HepG2 (cell line): ENCODE results near the gene STK24. TPM values are rescaled to one million over a fixed set of nuclear protein-coding genes. Genes with fewer than 3 reads are reported as not detected.
A peak's percentile ranks its signal among the peaks of the same experiment; 100 is the strongest.

Source experiments
- ASH2L ChIP-seq: fragments of 300-600, 200-600 bp; sonication (generic); IDR thresholded peaks from 2 replicates; pipeline ENCODE4 v1.7.0; 2017; ENCODE audit warnings: low read depth, mild to moderate bottlenecking, moderate library complexity, mixed read lengths, low read length; ENCODE audit not compliant: insufficient read length
- ATF1 ChIP-seq: IDR thresholded peaks from 2 replicates; pipeline ENCODE4 v1.6.1; 2016; ENCODE audit warnings: mild to moderate bottlenecking, control low read depth
- CC2D1A ChIP-seq: sonication (generic); formaldehyde crosslinking; IDR thresholded peaks from 2 replicates; pipeline ENCODE4 v1.8.1; 2023; ENCODE audit warnings: mild to moderate bottlenecking, missing genetic modification reagents
- CENPX ChIP-seq: sonication (generic); formaldehyde crosslinking; IDR thresholded peaks from 2 replicates; pipeline ENCODE4 v1.9.0; 2021; ENCODE audit warnings: mild to moderate bottlenecking, missing genetic modification reagents, moderate library complexity
- DPF2 ChIP-seq: sonication (generic); formaldehyde crosslinking; IDR thresholded peaks from 2 replicates; pipeline ENCODE4 v1.4.0; 2020; ENCODE audit warnings: mild to moderate bottlenecking, low read depth, missing genetic modification reagents, borderline replicate concordance
- GZF1 ChIP-seq: sonication (generic); formaldehyde crosslinking; IDR thresholded peaks from 2 replicates; pipeline ENCODE4 v1.5.1; 2020; ENCODE audit warnings: mild to moderate bottlenecking, missing genetic modification reagents
- KMT2A ChIP-seq: sonication (generic); formaldehyde crosslinking; IDR thresholded peaks from 2 replicates; pipeline ENCODE4 v1.4.0; 2020; ENCODE audit warnings: missing genetic modification reagents
- MAZ ChIP-seq, 2 experiments: sonication (generic) in 1 of 2; formaldehyde crosslinking in 1 of 2; IDR thresholded peaks; 2 replicates each; pipeline versions ENCODE4 v1.5.0 to v1.6.1; 2012 to 2020; ENCODE audit warnings: low read depth in 2 of 2, mild to moderate bottlenecking in 2 of 2, borderline replicate concordance in 1 of 2, improper control_type of control experiment in 1 of 2, low read length in 1 of 2, missing genetic modification reagents in 1 of 2, moderate library complexity in 1 of 2
- NR2C2 ChIP-seq: sonication (generic); formaldehyde crosslinking; IDR thresholded peaks from 2 replicates; pipeline ENCODE4 v1.4.0; 2020; ENCODE audit warnings: missing genetic modification reagents, mild to moderate bottlenecking, moderate library complexity, borderline replicate concordance
- PRMT3 ChIP-seq: sonication (generic); formaldehyde crosslinking; IDR thresholded peaks from 2 replicates; pipeline ENCODE4 v1.8.1; 2022; ENCODE audit warnings: low read depth, mild to moderate bottlenecking, moderate library complexity, missing genetic modification reagents, borderline replicate concordance
- PTBP1 ChIP-seq: fragments of 200-400 bp; formaldehyde crosslinking; IDR thresholded peaks from 2 replicates; pipeline ENCODE4 v1.6.1; 2018; ENCODE audit warnings: low read length, low read depth; ENCODE audit not compliant: poor library complexity, severe bottlenecking
- ZNF619 ChIP-seq: sonication (generic); formaldehyde crosslinking; IDR thresholded peaks from 2 replicates; pipeline ENCODE4 v1.4.0; 2020; ENCODE audit warnings: mild to moderate bottlenecking, missing genetic modification reagents
- ZNF792 ChIP-seq: IDR thresholded peaks from 2 replicates; pipeline ENCODE4 v1.6.1; 2016
- ZSCAN29 ChIP-seq: sonication (generic); formaldehyde crosslinking; conservative IDR thresholded peaks from 2 replicates; pipeline ENCODE4 v1.4.0; 2020; ENCODE audit warnings: mild to moderate bottlenecking, missing genetic modification reagents
- polyA plus RNA-seq, 8 experiments: library from polyadenylated mRNA; depleted of rRNA in 3 of 8; stranded (reverse) in 7 of 8; unstranded in 1 of 8; fragments of >200 nt; fragmentation: Illumina TruSeq in 4 of 8; extraction: Trizol in 4 of 8; gene quantifications; 2 replicates each; pipeline versions ENCODE4 v1.2.1 to v1.2.3, GENCODE V29; 2011 to 2016; ENCODE audit warnings: low read depth in 4 of 8, missing spikeins in 1 of 8, mixed read lengths in 1 of 8; ENCODE audit not compliant: insufficient read depth in 1 of 8
- total RNA-seq, 5 experiments: library from RNA; depleted of rRNA; stranded (reverse); fragments of >200 nt; fragmentation: Illumina TruSeq; extraction: Trizol; gene quantifications; 2 replicates each; pipeline ENCODE4 v1.2.3, GENCODE V29; 2016; ENCODE audit warnings: low read depth in 1 of 5
- TF ChIP-seq, protein P1 (sequence below): sonication (generic); formaldehyde crosslinking; IDR thresholded peaks from 2 replicates; pipeline ENCODE4 v1.8.0; 2022; ENCODE audit warnings: missing genetic modification reagents, mild to moderate bottlenecking, inconsistent platforms, borderline replicate concordance
- TF ChIP-seq, protein P2 (sequence below): sonication (generic); formaldehyde crosslinking; IDR thresholded peaks from 2 replicates; pipeline ENCODE4 v1.5.1; 2020; ENCODE audit warnings: mild to moderate bottlenecking, missing genetic modification reagents, moderate library complexity
- TF ChIP-seq, protein P3 (sequence below): sonication (generic); formaldehyde crosslinking; IDR thresholded peaks from 2 replicates; pipeline ENCODE4 v1.5.0; 2020; ENCODE audit warnings: missing genetic modification reagents, mild to moderate bottlenecking, borderline replicate concordance
- TF ChIP-seq, protein P4 (sequence below): IDR thresholded peaks from 2 replicates; pipeline ENCODE4 v1.4.0; 2020; ENCODE audit warnings: mild to moderate bottlenecking, missing genetic modification reagents

The STK24 gene
- total and polyA plus RNA-seq, 2 of the 13 experiments (the other 11 are each of a cell fraction or from before 2014, with no cell fraction given), result 51.3 to 73.0 TPM

- TF ChIP-seq ZSCAN29 (CRISPR knock-in tag) (no peak), CENPX (CRISPR knock-in tag) (no peak), KMT2A (CRISPR knock-in tag) (no peak), DPF2 (CRISPR knock-in tag) (peak; percentile 15; the same call in 1 of the 2 replicates), MAZ (IDR thresholded peaks at IDR 0.05; ENCODE audit: borderline replicate concordance, low read depth, low read length) (no peak), MAZ (CRISPR knock-in tag; IDR thresholded peaks at IDR 0.05; ENCODE audit: low read depth) (no peak), PRMT3 (CRISPR knock-in tag) (no peak), NR2C2 (CRISPR knock-in tag) (no peak; the same call in 1 of the 2 replicates), ZNF792 (CRISPR knock-in tag) (no peak), PTBP1 (no peak), ATF1 (CRISPR knock-in tag) (no peak), CC2D1A (CRISPR knock-in tag) (no peak), ASH2L (no peak), ZNF619 (CRISPR knock-in tag) (no peak), GZF1 (CRISPR knock-in tag) (no peak)
- TF ChIP-seq, protein P1, sequence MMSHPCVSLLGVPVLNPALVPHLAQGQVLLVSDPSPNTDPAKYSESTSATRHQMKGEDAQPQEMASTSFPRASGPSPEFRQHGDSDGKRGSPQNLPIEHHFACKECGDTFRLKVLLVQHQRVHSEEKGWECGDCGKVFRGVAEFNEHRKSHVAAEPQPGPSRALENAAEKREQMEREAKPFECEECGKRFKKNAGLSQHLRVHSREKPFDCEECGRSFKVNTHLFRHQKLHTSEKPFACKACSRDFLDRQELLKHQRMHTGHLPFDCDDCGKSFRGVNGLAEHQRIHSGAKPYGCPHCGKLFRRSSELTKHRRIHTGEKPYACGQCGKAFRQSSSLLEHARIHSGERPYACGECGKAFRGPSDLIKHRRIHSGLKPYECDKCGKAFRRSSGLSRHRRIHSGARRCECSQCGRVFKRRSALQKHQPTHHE (CRISPR knock-in tag), result no peak
- TF ChIP-seq, protein P2, sequence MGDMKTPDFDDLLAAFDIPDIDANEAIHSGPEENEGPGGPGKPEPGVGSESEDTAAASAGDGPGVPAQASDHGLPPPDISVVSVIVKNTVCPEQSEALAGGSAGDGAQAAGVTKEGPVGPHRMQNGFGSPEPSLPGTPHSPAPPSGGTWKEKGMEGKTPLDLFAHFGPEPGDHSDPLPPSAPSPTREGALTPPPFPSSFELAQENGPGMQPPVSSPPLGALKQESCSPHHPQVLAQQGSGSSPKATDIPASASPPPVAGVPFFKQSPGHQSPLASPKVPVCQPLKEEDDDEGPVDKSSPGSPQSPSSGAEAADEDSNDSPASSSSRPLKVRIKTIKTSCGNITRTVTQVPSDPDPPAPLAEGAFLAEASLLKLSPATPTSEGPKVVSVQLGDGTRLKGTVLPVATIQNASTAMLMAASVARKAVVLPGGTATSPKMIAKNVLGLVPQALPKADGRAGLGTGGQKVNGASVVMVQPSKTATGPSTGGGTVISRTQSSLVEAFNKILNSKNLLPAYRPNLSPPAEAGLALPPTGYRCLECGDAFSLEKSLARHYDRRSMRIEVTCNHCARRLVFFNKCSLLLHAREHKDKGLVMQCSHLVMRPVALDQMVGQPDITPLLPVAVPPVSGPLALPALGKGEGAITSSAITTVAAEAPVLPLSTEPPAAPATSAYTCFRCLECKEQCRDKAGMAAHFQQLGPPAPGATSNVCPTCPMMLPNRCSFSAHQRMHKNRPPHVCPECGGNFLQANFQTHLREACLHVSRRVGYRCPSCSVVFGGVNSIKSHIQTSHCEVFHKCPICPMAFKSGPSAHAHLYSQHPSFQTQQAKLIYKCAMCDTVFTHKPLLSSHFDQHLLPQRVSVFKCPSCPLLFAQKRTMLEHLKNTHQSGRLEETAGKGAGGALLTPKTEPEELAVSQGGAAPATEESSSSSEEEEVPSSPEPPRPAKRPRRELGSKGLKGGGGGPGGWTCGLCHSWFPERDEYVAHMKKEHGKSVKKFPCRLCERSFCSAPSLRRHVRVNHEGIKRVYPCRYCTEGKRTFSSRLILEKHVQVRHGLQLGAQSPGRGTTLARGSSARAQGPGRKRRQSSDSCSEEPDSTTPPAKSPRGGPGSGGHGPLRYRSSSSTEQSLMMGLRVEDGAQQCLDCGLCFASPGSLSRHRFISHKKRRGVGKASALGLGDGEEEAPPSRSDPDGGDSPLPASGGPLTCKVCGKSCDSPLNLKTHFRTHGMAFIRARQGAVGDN, result no peak
- TF ChIP-seq, protein P3, sequence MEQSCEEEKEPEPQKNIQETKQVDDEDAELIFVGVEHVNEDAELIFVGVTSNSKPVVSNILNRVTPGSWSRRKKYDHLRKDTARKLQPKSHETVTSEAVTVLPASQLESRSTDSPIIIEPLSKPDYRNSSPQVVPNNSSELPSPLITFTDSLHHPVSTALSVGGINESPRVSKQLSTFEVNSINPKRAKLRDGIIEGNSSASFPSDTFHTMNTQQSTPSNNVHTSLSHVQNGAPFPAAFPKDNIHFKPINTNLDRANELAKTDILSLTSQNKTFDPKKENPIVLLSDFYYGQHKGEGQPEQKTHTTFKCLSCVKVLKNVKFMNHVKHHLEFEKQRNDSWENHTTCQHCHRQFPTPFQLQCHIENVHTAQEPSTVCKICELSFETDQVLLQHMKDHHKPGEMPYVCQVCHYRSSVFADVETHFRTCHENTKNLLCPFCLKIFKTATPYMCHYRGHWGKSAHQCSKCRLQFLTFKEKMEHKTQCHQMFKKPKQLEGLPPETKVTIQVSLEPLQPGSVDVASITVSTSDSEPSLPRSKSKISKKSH, result no peak
- TF ChIP-seq, protein P4, sequence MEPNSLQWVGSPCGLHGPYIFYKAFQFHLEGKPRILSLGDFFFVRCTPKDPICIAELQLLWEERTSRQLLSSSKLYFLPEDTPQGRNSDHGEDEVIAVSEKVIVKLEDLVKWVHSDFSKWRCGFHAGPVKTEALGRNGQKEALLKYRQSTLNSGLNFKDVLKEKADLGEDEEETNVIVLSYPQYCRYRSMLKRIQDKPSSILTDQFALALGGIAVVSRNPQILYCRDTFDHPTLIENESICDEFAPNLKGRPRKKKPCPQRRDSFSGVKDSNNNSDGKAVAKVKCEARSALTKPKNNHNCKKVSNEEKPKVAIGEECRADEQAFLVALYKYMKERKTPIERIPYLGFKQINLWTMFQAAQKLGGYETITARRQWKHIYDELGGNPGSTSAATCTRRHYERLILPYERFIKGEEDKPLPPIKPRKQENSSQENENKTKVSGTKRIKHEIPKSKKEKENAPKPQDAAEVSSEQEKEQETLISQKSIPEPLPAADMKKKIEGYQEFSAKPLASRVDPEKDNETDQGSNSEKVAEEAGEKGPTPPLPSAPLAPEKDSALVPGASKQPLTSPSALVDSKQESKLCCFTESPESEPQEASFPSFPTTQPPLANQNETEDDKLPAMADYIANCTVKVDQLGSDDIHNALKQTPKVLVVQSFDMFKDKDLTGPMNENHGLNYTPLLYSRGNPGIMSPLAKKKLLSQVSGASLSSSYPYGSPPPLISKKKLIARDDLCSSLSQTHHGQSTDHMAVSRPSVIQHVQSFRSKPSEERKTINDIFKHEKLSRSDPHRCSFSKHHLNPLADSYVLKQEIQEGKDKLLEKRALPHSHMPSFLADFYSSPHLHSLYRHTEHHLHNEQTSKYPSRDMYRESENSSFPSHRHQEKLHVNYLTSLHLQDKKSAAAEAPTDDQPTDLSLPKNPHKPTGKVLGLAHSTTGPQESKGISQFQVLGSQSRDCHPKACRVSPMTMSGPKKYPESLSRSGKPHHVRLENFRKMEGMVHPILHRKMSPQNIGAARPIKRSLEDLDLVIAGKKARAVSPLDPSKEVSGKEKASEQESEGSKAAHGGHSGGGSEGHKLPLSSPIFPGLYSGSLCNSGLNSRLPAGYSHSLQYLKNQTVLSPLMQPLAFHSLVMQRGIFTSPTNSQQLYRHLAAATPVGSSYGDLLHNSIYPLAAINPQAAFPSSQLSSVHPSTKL, result peak; percentile 12; the same call in 1 of the 2 replicates
Observed at GRCh38 chr13:98483601-98484288, 93.2 kb downstream of the STK24 start (continued).
